WERI-Rb-1 (cell line): Measurements from ENCODE around the gene PKNOX2.

Experiments used
- DNase-seq: peaks from one replicate; pipeline ENCODE4 v3.0.0-alpha.2; 2020
- H3K27ac ChIP-seq: fragments of 250-450 bp; sonication (Bioruptor Pico); 2 replicates; pipeline ENCODE4 v1.5.1; 2020; ENCODE audit warnings: mild to moderate bottlenecking, moderate library complexity
- H3K27me3 ChIP-seq: fragments of 250-450 bp; sonication (Bioruptor Pico); 2 replicates; pipeline ENCODE4 v1.5.1; 2021; ENCODE audit warnings: mild to moderate bottlenecking, low read depth, moderate library complexity; ENCODE audit not compliant: insufficient read depth, severe bottlenecking
- H3K36me3 ChIP-seq: fragments of 250-450 bp; sonication (Bioruptor Pico); 2 replicates; pipeline ENCODE4 v1.5.1; 2020; ENCODE audit warnings: mild to moderate bottlenecking, moderate library complexity
- H3K4me3 ChIP-seq: 2 replicates; pipeline ENCODE4 v1.5.1; 2011; ENCODE audit warnings: low read depth, mild to moderate bottlenecking, control low read depth, low read length
- H3K9me3 ChIP-seq: fragments of 250-450 bp; sonication (Bioruptor Pico); 2 replicates; pipeline ENCODE4 v1.5.1; 2021; ENCODE audit warnings: mild to moderate bottlenecking, moderate library complexity; ENCODE audit not compliant: severe bottlenecking
- TF ChIP-seq, protein P1 (sequence below): IDR thresholded peaks from 2 replicates; pipeline ENCODE4 v1.5.1; 2011; ENCODE audit warnings: low read depth, mild to moderate bottlenecking, control low read depth, inconsistent platforms, low read length

Gene PKNOX2

GRCh38 chr11:125381499-125382044 is 217.0 kb downstream of the PKNOX2 start:
- H3K36me3 ChIP-seq, result no peaks in the 10 kb centered on the region
- H3K27ac ChIP-seq, result no peak overlapping the region
- peak overlapping the region; percentile 14; the same call in 1 of the 2 replicates for H3K4me3 ChIP-seq
- no peaks in the 10 kb centered on the region for H3K9me3 ChIP-seq
- no peaks in the 10 kb centered on the region for H3K27me3 ChIP-seq
- peak; percentile 21 for DNase-seq
- TF ChIP-seq, protein P1, sequence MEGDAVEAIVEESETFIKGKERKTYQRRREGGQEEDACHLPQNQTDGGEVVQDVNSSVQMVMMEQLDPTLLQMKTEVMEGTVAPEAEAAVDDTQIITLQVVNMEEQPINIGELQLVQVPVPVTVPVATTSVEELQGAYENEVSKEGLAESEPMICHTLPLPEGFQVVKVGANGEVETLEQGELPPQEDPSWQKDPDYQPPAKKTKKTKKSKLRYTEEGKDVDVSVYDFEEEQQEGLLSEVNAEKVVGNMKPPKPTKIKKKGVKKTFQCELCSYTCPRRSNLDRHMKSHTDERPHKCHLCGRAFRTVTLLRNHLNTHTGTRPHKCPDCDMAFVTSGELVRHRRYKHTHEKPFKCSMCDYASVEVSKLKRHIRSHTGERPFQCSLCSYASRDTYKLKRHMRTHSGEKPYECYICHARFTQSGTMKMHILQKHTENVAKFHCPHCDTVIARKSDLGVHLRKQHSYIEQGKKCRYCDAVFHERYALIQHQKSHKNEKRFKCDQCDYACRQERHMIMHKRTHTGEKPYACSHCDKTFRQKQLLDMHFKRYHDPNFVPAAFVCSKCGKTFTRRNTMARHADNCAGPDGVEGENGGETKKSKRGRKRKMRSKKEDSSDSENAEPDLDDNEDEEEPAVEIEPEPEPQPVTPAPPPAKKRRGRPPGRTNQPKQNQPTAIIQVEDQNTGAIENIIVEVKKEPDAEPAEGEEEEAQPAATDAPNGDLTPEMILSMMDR, result no peak

DNA sequence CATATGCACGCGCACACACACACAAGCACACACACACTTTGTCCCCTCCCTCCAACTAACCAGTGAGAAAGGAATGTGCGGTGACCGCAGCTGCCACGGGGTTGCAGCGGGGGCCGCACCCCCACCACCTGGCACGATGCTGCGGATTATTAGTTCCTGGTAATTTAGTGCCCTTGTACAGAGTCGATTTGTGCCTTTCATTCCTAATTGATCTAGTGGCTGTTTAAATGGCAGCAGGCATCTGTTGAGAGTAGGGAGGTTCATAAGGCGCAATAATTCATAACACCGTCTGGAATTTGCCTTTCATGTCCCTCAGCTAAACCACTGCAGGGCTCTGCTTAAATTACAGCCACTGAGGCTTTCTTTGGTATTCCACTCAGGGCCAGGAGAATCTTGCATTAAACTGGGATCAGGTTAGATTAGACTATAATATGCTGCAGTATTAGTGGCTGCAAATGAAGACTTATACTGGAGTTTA is 217.8 kb downstream of the PKNOX2 start:
- H3K36me3 ChIP-seq, result no peaks in the 10 kb centered on the region
- peak overlapping the region; percentile 40 for H3K27ac ChIP-seq
- no peaks in the 10 kb centered on the region for H3K27me3 ChIP-seq
- H3K9me3 ChIP-seq, result no peaks in the 10 kb centered on the region
- peak; percentile 48 for DNase-seq
- H3K4me3 ChIP-seq, result peak overlapping the region; percentile 14
- TF ChIP-seq, protein P1, result no peak

DNA sequence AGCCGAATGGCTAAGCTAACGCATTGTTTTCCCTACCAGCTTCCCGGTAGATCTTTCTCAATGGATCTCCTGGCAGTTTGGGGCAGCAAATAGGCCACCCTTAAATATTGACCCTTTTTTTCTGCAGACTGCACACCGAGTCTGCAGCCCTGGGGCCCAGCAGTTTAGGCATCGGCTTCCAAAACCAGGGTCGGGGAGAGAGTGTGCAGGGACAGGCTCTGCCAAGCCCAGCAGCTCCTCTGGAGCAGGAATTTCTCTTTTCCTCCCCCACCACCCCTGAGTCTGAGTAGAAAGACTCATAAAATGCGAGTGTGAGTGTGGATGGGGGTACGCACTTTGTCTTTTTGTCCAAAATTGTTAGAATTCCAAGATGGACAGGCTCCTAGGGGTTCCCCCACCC is 218.3 kb downstream of the PKNOX2 start:
- DNase-seq, result no peak
- Histone ChIP-seq H3K9me3 (no peaks in the 10 kb centered on the region), H3K36me3 (no peaks in the 10 kb centered on the region), H3K27ac (peak overlapping the region; percentile 40), H3K4me3 (peak overlapping the region; percentile 14), H3K27me3 (no peaks in the 10 kb centered on the region)
- TF ChIP-seq, protein P1, result no peak

DNA sequence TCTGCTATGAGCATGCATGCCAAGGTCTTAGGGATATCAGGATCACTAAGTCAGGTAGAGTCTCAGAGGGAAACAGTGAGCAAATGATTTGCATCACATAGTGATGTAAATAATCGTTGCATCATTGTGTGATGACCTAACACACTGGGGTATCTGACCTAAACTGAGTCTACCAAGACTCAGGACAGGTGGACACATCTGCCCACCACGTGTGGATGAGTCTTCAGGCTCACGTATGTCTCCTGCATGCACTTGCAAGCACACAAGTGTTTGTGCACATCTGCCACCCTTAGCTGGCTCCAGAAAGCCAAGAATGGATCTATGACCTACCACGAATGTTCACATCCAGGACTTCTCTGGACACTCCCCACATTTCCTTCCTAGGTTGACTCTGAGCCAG is 220.3 kb downstream of the PKNOX2 start:
- no peak overlapping the region for H3K4me3 ChIP-seq
- no peak overlapping the region for H3K27ac ChIP-seq
- H3K9me3 ChIP-seq, result no peaks in the 10 kb centered on the region
- no peak for DNase-seq
- TF ChIP-seq, protein P1, result no peak
- no peaks in the 10 kb centered on the region for H3K27me3 ChIP-seq
- no peaks in the 10 kb centered on the region for H3K36me3 ChIP-seq

- H3K27me3 ChIP-seq, result no peaks in the 10 kb centered on the region
- no peak overlapping the region for H3K27ac ChIP-seq
- H3K36me3 ChIP-seq, result no peaks in the 10 kb centered on the region
- no peak for DNase-seq
- no peaks in the 10 kb centered on the region for H3K9me3 ChIP-seq
- no peak overlapping the region for H3K4me3 ChIP-seq
- TF ChIP-seq, protein P1, result no peak
These were observed 223.3 kb downstream of the PKNOX2 start for GRCh38 chr11:125387901-125388300.

GRCh38 chr11:125388611-125389010 is 224.1 kb downstream of the PKNOX2 start:
- Histone ChIP-seq H3K27ac (no peak overlapping the region), H3K36me3 (no peaks in the 10 kb centered on the region), H3K4me3 (no peak overlapping the region), H3K27me3 (no peaks in the 10 kb centered on the region), H3K9me3 (no peaks in the 10 kb centered on the region)
- no peak for DNase-seq
- TF ChIP-seq, protein P1, result no peak
